ENCODE results near the gene ARPC2.

The ARPC2 gene

GRCh38 chr2:218217360-218218267 lies 625 bp downstream of the ARPC2 start:
- peak; percentile 66 to 84 for DNase-seq

DNA sequence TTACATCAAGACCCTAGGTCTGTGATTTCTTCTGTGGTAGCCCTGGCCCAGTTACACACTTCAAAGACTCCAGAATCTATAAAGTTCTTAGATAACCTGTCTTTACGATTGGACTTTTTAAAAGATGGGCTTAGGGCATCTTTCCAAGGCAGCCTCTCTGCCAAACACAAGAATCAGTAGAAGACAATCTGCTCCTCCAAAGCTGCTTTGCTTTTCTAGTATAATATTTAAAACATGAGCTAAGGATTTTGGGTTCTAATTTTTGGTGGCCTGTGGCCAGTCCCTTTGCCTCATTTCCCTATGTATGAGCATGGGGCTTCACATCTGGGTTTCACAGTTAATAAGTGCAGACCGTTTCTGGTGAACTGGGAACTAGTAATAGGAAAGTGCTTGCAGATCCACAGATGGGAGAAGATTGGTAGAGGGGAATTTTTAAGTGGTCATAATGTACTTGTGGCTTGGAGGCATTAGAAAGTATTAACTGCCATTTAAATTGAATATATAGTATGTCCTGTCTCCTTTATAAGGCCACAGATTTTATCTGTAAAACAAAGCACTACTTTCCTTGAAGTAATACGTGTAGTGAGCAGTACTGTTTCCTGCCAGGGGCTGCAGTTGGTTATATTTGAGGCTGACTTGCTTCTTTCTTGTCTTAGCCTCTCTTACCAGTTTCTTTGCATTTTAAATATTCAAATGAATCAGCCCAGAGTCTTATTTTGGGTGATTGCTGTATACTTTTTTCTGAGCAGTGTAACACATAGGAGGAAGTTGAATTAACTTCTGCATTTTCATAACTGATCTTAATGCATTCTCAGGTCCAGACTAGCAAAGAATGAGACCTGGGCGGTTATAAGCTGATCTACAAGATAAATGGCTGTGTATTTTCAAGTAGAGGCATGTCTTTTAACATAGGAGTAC lies 1.5 kb downstream of the ARPC2 start:
- DNase-seq = no peak

GRCh38 chr2:218219934-218220333 lies 2.9 kb downstream of the ARPC2 start:
- no peak for DNase-seq

- no peak for DNase-seq
Measured at GRCh38 chr2:218221000-218221399, 4.0 kb downstream of the ARPC2 start.

- peak in 1 of 2 experiments; percentile 12 for DNase-seq
Measured at GRCh38 chr2:218223046-218223445, 6.1 kb downstream of the ARPC2 start.

- no peak for DNase-seq
Measured at GRCh38 chr2:218224186-218224585, 7.2 kb downstream of the ARPC2 start.

DNA sequence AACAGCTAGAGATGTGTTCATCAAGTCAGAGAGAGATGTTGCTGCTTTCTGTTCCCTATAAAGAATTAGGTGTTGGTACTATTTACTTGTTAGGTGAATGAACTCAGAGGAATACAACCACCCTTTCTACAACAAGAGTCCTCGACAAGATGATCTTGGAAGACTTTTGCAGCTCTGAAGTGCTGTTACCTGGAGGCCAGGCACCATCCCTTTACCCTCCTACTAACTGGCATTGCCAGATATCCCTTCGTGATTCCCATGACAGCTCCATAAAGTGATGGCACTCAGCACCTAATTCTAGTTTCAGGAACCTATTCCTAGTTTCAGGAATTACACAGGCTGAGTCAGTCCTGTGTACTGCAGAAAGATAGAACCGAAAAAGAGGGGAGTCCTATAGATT lies 9.9 kb downstream of the ARPC2 start:
- DNase-seq = no peak

DNA sequence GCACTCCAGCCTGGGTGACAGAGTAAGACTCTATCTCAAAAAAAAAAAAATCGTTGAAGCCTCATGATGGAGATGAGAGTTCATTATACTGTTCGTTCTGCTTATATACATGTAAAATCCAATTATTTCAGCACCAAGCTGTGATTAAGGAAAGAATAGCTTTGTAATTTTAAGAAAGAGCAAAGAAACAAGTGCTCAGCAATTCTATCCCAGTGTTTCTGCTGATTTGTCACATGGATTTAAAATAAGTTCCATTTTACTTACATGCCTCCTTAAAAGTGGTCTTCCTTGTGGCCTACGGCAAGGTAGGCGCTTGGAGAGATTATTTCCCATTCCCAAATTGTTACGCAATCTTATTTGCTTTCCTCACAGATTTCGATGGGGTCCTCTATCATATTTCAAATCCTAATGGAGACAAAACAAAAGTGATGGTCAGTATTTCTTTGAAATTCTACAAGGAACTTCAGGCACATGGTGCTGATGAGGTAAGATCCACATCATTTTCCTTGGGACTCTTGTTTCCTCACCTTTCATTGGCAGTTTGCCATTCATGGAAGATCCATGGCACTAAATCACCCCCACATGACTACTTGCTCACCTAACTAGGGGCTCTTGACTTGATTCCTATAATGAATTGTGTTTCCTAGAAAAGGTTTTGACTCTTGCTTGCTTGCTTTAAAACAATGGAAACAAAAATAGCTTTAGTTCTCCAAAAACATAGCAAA lies 11.5 kb downstream of the ARPC2 start:
- no peak for DNase-seq

DNA sequence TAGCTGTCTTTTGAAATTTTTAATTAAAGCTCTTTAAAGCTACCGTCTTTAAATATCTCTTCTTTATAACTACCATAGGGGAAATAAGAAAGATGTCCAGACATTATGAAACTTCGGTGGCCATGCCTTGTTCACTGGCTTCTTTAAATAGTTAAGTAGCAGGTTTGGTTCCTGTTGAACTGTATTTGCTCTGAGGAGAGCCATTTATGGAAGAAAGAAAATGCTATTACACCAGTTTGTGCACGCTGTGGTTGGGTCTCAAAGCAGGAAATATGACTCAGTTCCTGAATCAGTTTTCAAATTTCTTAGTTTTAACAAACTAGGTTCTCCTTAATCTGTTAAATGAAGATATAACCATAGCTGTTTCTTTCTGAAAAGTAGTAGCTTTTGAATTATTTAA lies 12.2 kb downstream of the ARPC2 start:
- DNase-seq = peak in 1 of 2 experiments; percentile 42

DNA sequence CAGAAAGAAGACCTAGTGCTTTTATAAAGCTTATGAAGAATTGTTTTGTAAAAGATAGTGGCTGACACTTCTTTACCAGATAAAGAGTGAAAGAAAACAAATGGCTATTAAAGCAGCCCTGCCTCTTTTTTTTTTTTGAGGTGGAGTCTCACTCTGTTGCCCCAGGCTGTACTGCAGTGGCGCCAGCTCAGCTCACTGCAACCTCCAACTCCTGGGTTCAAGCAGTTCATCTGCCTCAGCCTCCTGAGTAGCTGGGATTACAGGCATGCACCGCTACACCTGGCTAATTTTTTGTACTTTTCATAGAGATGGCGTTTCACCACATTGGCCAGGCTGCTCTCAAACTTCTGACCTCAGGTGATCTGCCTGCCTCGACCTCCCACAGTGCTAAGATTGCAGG lies 12.9 kb downstream of the ARPC2 start:
- DNase-seq = no peak

DNA sequence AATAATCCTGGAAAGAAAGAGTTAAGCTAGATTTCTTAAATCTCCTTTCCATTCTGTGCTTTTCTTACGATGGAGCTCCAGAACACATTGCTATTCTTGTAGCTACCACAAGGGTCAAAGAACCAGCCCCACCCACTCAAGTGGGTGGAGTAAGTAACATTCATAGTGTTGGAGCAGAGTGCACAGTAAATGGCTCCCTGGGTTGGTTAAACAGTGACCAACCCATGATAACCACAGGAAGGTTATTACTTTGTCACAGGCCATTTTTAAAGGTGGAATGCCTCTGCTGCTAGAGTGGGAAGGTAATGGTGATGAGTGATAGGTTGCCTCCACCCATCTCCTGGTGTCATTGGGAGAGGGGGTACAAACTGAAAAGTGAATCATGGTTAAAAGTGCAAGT lies 13.9 kb downstream of the ARPC2 start:
- DNase-seq = no peak

GRCh38 chr2:218233543-218233942 lies 16.6 kb downstream of the ARPC2 start:
- no peak for DNase-seq

DNA sequence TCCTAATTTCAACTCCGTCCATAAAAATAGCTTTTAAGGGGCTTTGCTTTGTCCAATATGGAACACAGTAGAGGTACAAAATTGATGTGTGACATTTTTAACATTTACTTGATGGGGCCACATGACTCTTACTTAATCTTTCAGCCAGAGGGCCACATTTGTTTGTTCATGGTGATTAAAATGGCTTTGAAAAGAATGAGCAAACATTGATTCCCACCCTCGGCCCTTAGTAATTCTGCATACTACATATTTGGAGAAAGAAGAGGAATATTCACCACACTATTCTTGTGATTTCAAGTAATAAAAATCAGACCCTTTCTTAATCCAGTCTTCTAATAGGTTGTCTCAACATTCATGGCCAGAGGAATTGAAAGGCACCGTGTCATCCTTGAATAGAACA lies 17.5 kb downstream of the ARPC2 start:
- no peak for DNase-seq

GRCh38 chr2:218235017-218235416 lies 18.0 kb downstream of the ARPC2 start:
- no peak for DNase-seq

- no peak for DNase-seq
Measured at GRCh38 chr2:218236829-218237228, 19.8 kb downstream of the ARPC2 start.

- no peak for DNase-seq
Measured at GRCh38 chr2:218238887-218239286, 21.9 kb downstream of the ARPC2 start.

DNA sequence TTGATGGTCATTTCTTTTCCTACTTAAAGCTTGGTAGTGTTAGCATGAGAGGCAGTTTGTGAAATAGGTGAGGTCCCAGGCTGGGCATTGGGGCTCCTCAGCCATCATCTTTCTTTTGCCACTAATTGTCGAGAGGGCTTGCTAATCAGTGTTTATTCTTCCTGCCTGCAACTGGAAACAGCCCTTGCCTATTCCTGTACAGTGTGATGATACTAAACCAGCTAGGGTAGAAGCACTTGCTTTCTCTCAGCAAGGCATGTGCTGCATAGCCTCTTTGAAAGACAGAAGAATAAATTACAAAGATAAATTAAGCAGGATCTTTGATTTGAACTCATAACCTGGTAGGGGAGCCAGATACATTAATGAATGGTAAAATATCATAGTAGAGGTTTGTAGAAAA lies 27.2 kb downstream of the ARPC2 start:
- no peak for DNase-seq

DNA sequence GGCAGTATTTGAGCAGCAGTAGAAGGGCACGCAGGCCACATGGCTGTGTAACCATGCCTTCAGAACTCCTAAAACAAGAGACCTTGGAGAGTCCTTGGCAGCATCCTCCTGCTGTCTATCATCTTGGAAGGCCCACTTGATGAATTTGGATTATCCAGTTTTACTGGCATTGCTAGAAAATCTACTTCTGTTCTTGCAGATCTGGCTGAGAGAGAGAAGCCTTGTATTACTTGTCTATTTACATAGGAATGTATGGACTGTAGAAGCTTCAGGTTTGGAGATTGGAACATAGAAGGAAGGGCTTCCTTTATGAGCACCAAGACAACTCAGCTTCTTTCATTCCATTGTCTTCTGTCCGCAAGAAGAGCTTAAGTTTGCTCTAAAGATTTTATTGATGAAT lies 27.7 kb downstream of the ARPC2 start:
- no peak for DNase-seq

DNA sequence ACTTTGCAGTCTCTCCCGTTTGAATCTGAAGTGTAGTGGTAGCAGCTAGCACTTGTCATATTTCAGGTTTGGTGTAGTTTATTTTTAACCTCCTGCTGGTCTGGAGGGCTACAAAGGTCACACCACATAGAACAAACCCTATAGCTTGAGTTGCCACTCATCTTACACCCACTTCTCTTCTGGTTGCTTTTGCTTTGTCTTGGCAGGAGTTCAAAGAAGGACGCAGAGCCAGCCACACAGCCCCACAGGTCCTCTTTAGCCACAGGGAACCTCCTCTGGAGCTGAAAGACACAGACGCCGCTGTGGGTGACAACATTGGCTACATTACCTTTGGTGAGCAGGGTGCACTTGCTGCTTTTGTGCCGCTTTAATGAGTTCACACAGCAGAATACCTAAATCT lies 28.2 kb downstream of the ARPC2 start:
- DNase-seq = no peak

DNA sequence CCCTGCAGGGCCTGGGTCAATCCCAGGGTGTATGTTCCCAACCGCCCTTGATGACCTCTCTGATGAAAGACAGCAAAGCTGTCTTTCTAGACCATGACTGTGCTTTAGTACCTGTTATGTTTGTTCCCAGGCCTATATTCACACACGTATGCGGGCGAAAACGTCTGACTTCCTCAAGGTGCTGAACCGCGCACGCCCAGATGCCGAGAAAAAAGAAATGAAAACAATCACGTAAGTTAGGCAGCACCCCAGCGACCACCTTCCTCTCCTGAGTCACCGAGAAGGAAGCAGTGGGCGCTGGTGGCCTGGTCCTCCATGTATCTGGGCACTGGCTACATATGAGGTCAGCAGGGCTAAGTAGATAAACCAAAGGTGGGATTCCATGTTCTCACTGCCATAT lies 32.7 kb downstream of the ARPC2 start:
- no peak for DNase-seq

GRCh38 chr2:218252509-218253231 lies 35.7 kb downstream of the ARPC2 start:
- DNase-seq = no peak

- no peak for DNase-seq
Measured at GRCh38 chr2:218253232-218253625, 36.2 kb downstream of the ARPC2 start.
